Endothelial cell of umbilical vein (primary cell): ENCODE measurements around the gene SCLT1. TPM values are rescaled to one million over a fixed set of nuclear protein-coding genes. Genes with fewer than 3 reads are reported as not detected.

Source experiments
- BruUV-seq: library from RNA; stranded (reverse); fragments of 400-500 nt; replicated peaks from 2 replicates; lab custom pipeline; 2021; lab: Mats Ljungman, UMichigan
- CTCF ChIA-PET: fragments of 300-600, 350-600 bp; sonication (Branson Sonifier 250); formaldehyde crosslinking; loops from one replicate; lab custom pipeline; 2021; ENCODE audit warnings: antibody characterized with exemption, inconsistent platforms; lab: Charles Lee
- POLR2A ChIA-PET: fragments of 300-600, 350-600 bp; sonication (Branson Sonifier 250); formaldehyde crosslinking; loops from one replicate; lab custom pipeline; 2021; ENCODE audit warnings: antibody characterized with exemption, inconsistent platforms; lab: Charles Lee
- DNase-seq: peaks from one replicate; pipeline ENCODE4 v3.0.0-alpha.2; 2011; ENCODE audit warnings: low read depth, low spot score
- FAIRE-seq: peaks from 2 replicates; lab custom pipeline; 2011; peaks lifted over from hg19 to GRCh38; lab: Jason Lieb, UNC
- H2AFZ ChIP-seq: 2 replicates; pipeline ENCODE4 v1.6.0; 2012; ENCODE audit warnings: low read depth, low read length, control low read depth, inconsistent platforms
- H3K27ac ChIP-seq: 2 replicates; pipeline ENCODE4 v1.5.1; 2011; ENCODE audit warnings: low read depth, mild to moderate bottlenecking, control low read depth, low read length, moderate library complexity; ENCODE audit not compliant: insufficient read depth
- H3K27me3 ChIP-seq, 2 experiments: 2 replicates each; pipeline versions ENCODE4 v1.6.0 to v1.6.1; 2011; ENCODE audit warnings: low read length in 2 of 2, mixed read lengths in 1 of 2; ENCODE audit not compliant: control insufficient read depth in 2 of 2, insufficient read depth in 2 of 2
- H3K36me3 ChIP-seq, 2 experiments: 2 replicates in 1 of 2; 3 replicates in 1 of 2; pipeline ENCODE4 v1.5.1; 2011; ENCODE audit warnings: low read length in 2 of 2, mild to moderate bottlenecking in 1 of 2, moderate library complexity in 1 of 2; ENCODE audit not compliant: control insufficient read depth in 2 of 2, insufficient read depth in 2 of 2; ENCODE audit errors: extremely low read depth in 1 of 2
- H3K4me1 ChIP-seq: 3 replicates; pipeline ENCODE4 v1.5.1; 2011; ENCODE audit warnings: mild to moderate bottlenecking, low read length; ENCODE audit not compliant: control insufficient read depth, insufficient read depth; ENCODE audit errors: extremely low read depth
- H3K4me2 ChIP-seq: 2 replicates; pipeline ENCODE4 v1.6.1; 2011; ENCODE audit warnings: low read length, control low read depth, mixed read lengths; ENCODE audit not compliant: insufficient read depth
- H3K4me3 ChIP-seq, 3 experiments: fragments of 200-600 bp in 1 of 3; sonication (generic), shearing (Covaris generic) in 1 of 3; replicated peaks in 1 of 3; 2 replicates each; pipeline ENCODE4 v1.5.1; 2011 to 2016; ENCODE audit warnings: control low read depth in 3 of 3, low read length in 3 of 3, mild to moderate bottlenecking in 2 of 3, inconsistent platforms in 1 of 3, low read depth in 1 of 3, moderate library complexity in 1 of 3; ENCODE audit not compliant: insufficient read depth in 1 of 3
- H3K79me2 ChIP-seq: 2 replicates; pipeline ENCODE4 v1.6.0; 2012; ENCODE audit warnings: low read length, inconsistent platforms; ENCODE audit not compliant: control insufficient read depth, insufficient read depth
- H3K9ac ChIP-seq: replicated peaks from 2 replicates; pipeline ENCODE3; 2011; ENCODE audit warnings: low read length, control low read depth; ENCODE audit not compliant: insufficient read depth; ENCODE audit errors: extremely low read depth
- H3K9me1 ChIP-seq: replicated peaks from 3 replicates; pipeline ENCODE4 v1.6.0; 2011; ENCODE audit warnings: mild to moderate bottlenecking, low read length; ENCODE audit not compliant: control insufficient read depth, insufficient read depth; ENCODE audit errors: extremely low read depth
- H3K9me3 ChIP-seq: replicated peaks from 2 replicates; pipeline ENCODE4 v1.5.1; 2012; ENCODE audit warnings: low read length, inconsistent platforms; ENCODE audit not compliant: control insufficient read depth, insufficient read depth
- H4K20me1 ChIP-seq: replicated peaks from 2 replicates; pipeline ENCODE3; 2011; ENCODE audit warnings: mild to moderate bottlenecking, low read length; ENCODE audit not compliant: control insufficient read depth, insufficient read depth; ENCODE audit errors: extremely low read depth
- EZH2 ChIP-seq: IDR thresholded peaks from 2 replicates; pipeline ENCODE4 v1.6.1; 2012; ENCODE audit warnings: borderline replicate concordance, low read depth, mild to moderate bottlenecking, moderate library complexity, low read length, inconsistent platforms; ENCODE audit not compliant: severe bottlenecking
- FOS ChIP-seq: IDR thresholded peaks from 2 replicates; pipeline ENCODE4 v1.6.1; 2011; ENCODE audit warnings: mild to moderate bottlenecking, low read length, moderate library complexity, borderline replicate concordance; ENCODE audit not compliant: insufficient read depth
- GATA2 ChIP-seq: IDR thresholded peaks from 2 replicates; pipeline ENCODE4 v1.7.0; 2011; ENCODE audit warnings: low read depth, mild to moderate bottlenecking, moderate library complexity, mixed read lengths, low read length; ENCODE audit not compliant: insufficient read length, insufficient read depth
- JUN ChIP-seq: IDR thresholded peaks from 2 replicates; pipeline ENCODE4 v1.6.1; 2011; ENCODE audit warnings: borderline replicate concordance, low read depth; ENCODE audit not compliant: insufficient read length, insufficient read depth
- MAX ChIP-seq: IDR thresholded peaks from 2 replicates; pipeline ENCODE4 v1.6.1; 2011; ENCODE audit not compliant: insufficient read depth, insufficient read length
- MYC ChIP-seq: IDR thresholded peaks from one replicate; pipeline ENCODE4 v1.6.1; 2011; ENCODE audit warnings: mild to moderate bottlenecking, low read depth, low read length
- POLR2A ChIP-seq: IDR thresholded peaks from 2 replicates; pipeline ENCODE4 v1.6.1; 2012; ENCODE audit warnings: low read depth, mild to moderate bottlenecking, control low read depth, low read length
- POLR2AphosphoS5 ChIP-seq: IDR thresholded peaks from 2 replicates; pipeline ENCODE4 v1.6.1; 2012; ENCODE audit warnings: low read depth, mild to moderate bottlenecking, control low read depth, low read length, moderate library complexity; ENCODE audit not compliant: insufficient read depth
- dilution Hi-C: fragments of 300-500 bp; cut with MboI; formaldehyde crosslinking; loops from one replicate; pipeline ENCODE4 v1.15.0; 2019; ENCODE audit warnings: low sequenced_read_pairs; ENCODE audit not compliant: extremely low pct_ligation_motif_present
- intact Hi-C: fragments of 100-400 bp; cut with micrococcal nuclease; formaldehyde crosslinking; loops from one replicate; pipeline ENCODE4 v1.10.0; 2022
- polyA plus RNA-seq, 4 experiments: library from polyadenylated mRNA; depleted of rRNA in 3 of 4; stranded (reverse) in 3 of 4; unstranded in 1 of 4; fragments of >200 nt; gene quantifications; 2 replicates each; pipeline versions ENCODE4 v1.2.1 to v1.2.3, GENCODE V29; 2011 to 2012; ENCODE audit warnings: missing spikeins in 1 of 4
- total RNA-seq: library from RNA; stranded (reverse); gene quantifications from 2 replicates; pipeline ENCODE4 v1.2.3, GENCODE V29; 2021
- TF ChIP-seq, protein P1 (sequence below), 2 donors: IDR thresholded peaks; 1 replicate in 1 of 2; 2 replicates in 1 of 2; pipeline ENCODE4 v1.5.1; 2011; ENCODE audit warnings: low read length in 2 of 2, mild to moderate bottlenecking in 2 of 2, moderate library complexity in 2 of 2, control low read depth in 1 of 2, inconsistent platforms in 1 of 2, low read depth in 1 of 2; ENCODE audit not compliant: insufficient read depth in 1 of 2; ENCODE audit errors: extremely low read depth in 1 of 2

SCLT1 gene
- total and polyA plus RNA-seq, 2 donors (not counting 3 experiments of a cell fraction or from before 2014, with no cell fraction given) = 3.2 to 14.0 TPM

GRCh38 chr4:128837198-128837597 is 256.1 kb downstream of the SCLT1 start:
- peaks cover 5 to 7% of the 10 kb centered on the region in 2 experiments for H3K36me3 ChIP-seq
- H3K9ac ChIP-seq = no peak overlapping the region
- no TSS peak for BruUV-seq
- peaks cover 4% of the 10 kb centered on the region for H3K4me1 ChIP-seq
- H3K4me3 ChIP-seq = no peak overlapping the region
- FAIRE-seq (no peak), DNase-seq (no peak)
- H3K27me3 ChIP-seq = no peaks in the 10 kb centered on the region
- dilution Hi-C loops (no loop called here), intact Hi-C loops (no loop called here)
- no peaks in the 10 kb centered on the region for H3K9me3 ChIP-seq
- H3K79me2 ChIP-seq = peaks cover 88% of the 10 kb centered on the region
- H3K27ac ChIP-seq = no peak overlapping the region
- no peak overlapping the region for H2AFZ ChIP-seq
- CTCF ChIA-PET = no interaction called here
- POLR2A ChIA-PET = no interaction called here
- no peak overlapping the region for H3K4me2 ChIP-seq
- H4K20me1 ChIP-seq = no peaks in the 10 kb centered on the region
- no peaks in the 10 kb centered on the region for H3K9me1 ChIP-seq
- no peak for TF ChIP-seq FOS
- TF ChIP-seq POLR2A = no peak
- no peak for TF ChIP-seq JUN
- TF ChIP-seq MYC = no peak
- TF ChIP-seq GATA2 = no peak
- TF ChIP-seq MAX = no peak
- TF ChIP-seq, protein P1, sequence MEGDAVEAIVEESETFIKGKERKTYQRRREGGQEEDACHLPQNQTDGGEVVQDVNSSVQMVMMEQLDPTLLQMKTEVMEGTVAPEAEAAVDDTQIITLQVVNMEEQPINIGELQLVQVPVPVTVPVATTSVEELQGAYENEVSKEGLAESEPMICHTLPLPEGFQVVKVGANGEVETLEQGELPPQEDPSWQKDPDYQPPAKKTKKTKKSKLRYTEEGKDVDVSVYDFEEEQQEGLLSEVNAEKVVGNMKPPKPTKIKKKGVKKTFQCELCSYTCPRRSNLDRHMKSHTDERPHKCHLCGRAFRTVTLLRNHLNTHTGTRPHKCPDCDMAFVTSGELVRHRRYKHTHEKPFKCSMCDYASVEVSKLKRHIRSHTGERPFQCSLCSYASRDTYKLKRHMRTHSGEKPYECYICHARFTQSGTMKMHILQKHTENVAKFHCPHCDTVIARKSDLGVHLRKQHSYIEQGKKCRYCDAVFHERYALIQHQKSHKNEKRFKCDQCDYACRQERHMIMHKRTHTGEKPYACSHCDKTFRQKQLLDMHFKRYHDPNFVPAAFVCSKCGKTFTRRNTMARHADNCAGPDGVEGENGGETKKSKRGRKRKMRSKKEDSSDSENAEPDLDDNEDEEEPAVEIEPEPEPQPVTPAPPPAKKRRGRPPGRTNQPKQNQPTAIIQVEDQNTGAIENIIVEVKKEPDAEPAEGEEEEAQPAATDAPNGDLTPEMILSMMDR (IDR thresholded peaks at IDR 0.05; ENCODE audit: extremely low read depth in 1 of 2, insufficient read depth in 1 of 2, low read depth in 1 of 2, low read length in 2 of 2) = no peak
- TF ChIP-seq EZH2 = no peak
- no peak for TF ChIP-seq POLR2AphosphoS5
